ENCODE data around the gene TEX54.

DNA sequence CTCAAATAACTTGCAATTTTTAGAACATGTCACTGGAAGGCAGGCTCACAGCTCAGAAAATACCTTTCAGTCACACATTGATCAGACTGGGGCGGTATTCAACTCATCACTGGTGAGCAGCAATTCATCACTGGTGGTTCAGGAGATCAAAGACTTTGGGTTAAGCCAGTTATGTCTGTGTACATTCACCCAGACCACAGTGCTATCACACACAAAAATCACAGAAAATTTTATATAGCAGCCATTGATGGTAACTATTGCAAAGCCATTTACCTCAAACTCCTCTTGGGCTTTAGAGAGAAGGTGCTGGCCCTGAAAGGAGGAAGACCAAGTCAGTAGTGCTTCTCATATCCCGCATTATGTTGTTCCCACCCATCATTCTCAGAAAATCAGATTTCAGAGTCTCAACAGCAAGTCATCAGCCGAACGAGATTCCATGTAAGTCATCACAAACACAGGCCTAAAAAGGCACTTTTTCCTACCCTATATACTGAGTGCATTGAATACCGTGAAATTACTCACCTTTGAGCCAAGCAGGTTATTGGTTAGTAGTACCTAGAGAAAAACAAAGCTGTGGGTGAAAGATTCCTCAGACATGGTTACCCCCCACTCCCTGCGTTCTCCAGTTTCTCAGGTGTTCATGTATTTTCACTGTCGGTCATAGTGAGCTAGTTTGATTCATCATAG is 20.8 kb upstream of the TEX54 start:
- TF ChIP-seq, protein P1, sequence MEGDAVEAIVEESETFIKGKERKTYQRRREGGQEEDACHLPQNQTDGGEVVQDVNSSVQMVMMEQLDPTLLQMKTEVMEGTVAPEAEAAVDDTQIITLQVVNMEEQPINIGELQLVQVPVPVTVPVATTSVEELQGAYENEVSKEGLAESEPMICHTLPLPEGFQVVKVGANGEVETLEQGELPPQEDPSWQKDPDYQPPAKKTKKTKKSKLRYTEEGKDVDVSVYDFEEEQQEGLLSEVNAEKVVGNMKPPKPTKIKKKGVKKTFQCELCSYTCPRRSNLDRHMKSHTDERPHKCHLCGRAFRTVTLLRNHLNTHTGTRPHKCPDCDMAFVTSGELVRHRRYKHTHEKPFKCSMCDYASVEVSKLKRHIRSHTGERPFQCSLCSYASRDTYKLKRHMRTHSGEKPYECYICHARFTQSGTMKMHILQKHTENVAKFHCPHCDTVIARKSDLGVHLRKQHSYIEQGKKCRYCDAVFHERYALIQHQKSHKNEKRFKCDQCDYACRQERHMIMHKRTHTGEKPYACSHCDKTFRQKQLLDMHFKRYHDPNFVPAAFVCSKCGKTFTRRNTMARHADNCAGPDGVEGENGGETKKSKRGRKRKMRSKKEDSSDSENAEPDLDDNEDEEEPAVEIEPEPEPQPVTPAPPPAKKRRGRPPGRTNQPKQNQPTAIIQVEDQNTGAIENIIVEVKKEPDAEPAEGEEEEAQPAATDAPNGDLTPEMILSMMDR (conservative IDR thresholded peaks at IDR 0.05; ENCODE audit: low read length): no peak
- TF ChIP-seq EZH2phosphoT487 (IDR thresholded peaks at IDR 0.05; ENCODE audit: borderline replicate concordance, low read depth, low read length): no peak

Data from OCI-LY7 (cell line).